Superior temporal gyrus (tissue), 1 donor: ENCODE data around the gene PDE6C.

Source experiments
- DNase-seq: peaks from one replicate; pipeline ENCODE4 v3.0.0-alpha.2; 2016; ENCODE audit errors: extremely low spot score

Gene PDE6C

GRCh38 chr10:93612311-93612710 lies at the start of gene PDE6C:
TSS of gene PDE6C (plus strand) at chr10:93612537. CDS start at chr10:93612726, 189 bp downstream.
- DNase-seq = no peak

DNA sequence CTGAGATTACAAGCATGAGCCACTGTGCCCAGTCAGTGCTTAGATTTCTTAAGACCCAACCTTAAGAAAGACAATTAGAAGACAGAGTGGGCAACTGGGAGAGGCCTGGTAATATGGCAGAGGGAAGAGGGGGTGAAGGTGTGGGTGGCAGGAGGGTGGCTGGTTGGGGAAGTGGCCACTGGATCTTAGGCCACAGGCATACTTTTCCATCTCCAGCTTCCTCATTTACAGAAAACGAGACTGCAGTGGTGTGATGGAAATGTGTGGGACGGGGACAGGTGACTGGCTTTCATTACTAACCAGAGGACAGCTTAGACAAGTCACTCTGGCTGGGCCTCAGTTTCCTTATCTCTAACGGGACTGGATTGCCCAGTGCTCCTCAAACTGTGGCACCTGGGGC lies 46.9 kb upstream of the PDE6C start:
- no peak for DNase-seq

DNA sequence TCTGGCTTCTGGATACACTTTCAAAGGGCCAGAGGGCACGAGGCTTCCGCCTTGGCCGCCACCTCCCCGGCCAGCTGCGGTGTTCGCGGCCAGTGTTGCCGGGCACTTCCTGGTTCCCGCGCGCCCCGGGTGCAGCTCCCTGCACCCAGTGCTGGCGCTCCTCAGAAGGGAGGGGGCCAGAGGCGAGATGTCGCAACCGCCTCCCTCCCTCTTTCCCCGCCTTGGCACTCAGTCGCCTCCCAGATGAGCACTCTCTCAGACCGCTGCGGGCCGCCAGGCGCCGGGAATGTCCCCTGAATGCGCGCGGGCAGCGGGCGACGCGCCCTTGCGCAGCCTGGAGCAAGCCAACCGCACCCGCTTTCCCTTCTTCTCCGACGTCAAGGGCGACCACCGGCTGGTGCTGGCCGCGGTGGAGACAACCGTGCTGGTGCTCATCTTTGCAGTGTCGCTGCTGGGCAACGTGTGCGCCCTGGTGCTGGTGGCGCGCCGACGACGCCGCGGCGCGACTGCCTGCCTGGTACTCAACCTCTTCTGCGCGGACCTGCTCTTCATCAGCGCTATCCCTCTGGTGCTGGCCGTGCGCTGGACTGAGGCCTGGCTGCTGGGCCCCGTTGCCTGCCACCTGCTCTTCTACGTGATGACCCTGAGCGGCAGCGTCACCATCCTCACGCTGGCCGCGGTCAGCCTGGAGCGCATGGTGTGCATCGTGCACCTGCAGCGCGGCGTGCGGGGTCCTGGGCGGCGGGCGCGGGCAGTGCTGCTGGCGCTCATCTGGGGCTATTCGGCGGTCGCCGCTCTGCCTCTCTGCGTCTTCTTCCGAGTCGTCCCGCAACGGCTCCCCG lies 45.7 kb upstream of the PDE6C start, which contains the start of gene FFAR4:
FFAR4 (plus strand) TSS at position 231 of the 842 bp plus-strand sequence; CDS start at position 287, 56 bp downstream.
- no peak for DNase-seq

GRCh38 chr10:93567277-93568104 lies 44.8 kb upstream of the PDE6C start:
- DNase-seq = no peak

DNA sequence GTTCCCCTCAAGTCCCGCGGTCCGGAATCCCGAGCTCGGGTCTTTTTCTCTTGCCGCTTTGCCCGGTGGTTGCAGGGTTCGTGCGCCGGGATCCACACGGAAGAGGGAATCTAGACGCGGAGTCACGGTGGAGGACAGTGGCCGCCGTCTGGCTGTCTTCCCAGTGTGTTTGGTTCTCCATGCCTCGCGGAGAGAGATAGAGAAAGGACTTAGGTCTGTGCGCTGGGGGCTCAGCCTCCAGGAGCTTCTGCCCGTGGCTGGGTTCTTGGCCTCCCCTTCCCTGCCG lies 44.3 kb upstream of the PDE6C start:
- DNase-seq = no peak

DNA sequence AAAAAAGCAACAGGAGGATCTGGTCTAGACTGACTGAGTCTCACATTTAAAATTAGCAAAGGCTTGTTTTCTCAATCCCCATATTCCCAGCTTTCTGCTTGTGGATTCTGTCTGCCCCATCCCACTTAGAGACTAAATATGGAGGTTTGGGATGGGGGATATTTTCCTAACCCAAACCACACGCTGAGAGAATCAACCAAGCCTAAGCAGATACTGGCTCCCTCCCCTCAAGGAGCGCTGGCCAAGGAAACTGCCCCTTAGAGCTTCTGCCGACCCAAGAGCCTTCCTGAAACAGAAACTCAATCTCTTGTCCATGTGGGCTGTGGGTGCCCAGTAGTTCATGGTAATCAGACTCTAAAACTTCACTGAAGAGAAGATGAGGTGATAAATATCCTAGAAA lies 42.0 kb upstream of the PDE6C start:
- DNase-seq = no peak

GRCh38 chr10:93572606-93573005 lies 39.7 kb upstream of the PDE6C start:
- no peak for DNase-seq

DNA sequence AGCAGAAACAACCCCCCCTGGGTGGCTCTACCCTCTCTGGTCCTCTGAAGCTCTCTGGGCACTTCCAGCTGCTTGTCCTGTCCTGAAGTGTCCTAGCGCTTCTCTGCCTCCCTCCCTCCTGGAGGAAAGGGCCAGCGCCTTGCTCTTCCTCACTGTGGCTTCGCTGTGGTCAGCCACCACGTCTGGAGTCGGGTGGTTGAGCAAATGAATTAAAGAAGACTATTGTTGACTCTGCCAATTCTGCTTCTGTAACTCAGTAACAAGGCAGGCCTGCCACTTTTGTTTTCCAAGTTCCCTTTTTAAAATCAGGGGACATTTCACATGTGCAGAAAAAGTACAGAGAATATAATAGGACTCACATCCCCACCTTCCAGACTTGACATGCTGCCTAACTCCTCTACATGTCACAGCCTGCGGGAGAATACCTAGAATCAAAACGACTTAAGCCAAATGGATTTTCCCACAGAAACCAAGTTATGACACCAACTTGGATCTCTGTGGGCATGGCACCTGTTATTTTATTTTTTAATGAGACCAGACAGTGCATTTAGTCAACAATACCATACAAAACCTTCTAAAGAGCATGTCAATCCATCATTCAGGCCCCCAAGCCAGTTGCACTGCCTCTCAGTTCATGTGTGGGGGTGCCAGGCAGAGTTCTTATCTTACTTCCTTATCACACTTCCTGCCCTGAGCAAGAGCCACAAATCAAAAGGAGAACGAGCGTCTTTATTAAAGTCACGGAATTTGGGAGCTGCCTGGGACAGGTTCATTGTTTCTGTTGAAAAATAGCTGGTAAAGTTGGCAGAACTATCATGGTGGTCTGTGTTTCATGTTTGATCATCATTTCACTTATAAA lies 39.1 kb upstream of the PDE6C start:
- DNase-seq = peak; percentile 32

DNA sequence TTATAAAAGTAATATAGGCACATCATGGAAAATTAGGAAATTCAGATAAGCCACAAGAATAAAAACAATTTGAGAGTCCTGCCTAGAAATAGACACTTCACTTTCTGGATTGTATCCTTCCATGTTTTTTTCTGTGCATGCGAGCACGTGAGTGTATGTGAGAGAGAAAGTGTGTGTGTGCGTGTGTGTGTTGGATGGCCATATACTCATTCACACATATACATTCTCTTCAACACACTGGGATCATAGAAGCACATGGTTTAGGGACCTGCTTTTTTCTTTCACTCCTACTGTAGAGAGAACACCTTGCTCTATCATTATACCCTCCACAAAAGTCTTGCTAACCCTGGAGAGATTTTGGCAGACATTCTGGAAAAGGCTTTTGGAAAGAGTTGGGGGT lies 38.4 kb upstream of the PDE6C start:
- no peak for DNase-seq

- DNase-seq = no peak
Measured at GRCh38 chr10:93576888-93577287, 35.4 kb upstream of the PDE6C start.

DNA sequence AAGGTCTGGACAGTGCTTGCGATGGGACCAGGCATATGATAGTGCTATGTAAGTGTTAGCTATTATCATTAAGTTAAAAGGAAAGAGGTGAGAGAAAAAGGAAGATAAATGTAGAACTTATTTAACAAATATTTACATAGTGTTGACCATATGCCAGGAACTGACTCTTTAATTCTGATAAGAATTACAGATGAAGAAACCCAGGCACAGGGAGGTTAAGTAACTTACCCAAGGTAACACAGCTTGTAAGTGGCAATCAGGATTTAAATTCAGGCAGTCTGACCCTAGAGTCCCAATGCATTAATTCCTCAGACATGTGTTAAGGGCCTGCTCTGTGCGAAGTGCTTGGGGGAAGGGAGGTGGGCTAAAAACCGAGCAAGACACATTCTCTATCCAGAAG lies 34.8 kb upstream of the PDE6C start:
- no peak for DNase-seq

- DNase-seq = no peak
Measured at GRCh38 chr10:93579089-93579488, 33.2 kb upstream of the PDE6C start.

- no peak for DNase-seq
Measured at GRCh38 chr10:93579985-93580711, 32.2 kb upstream of the PDE6C start.

GRCh38 chr10:93580828-93581227 lies 31.5 kb upstream of the PDE6C start:
- no peak for DNase-seq

DNA sequence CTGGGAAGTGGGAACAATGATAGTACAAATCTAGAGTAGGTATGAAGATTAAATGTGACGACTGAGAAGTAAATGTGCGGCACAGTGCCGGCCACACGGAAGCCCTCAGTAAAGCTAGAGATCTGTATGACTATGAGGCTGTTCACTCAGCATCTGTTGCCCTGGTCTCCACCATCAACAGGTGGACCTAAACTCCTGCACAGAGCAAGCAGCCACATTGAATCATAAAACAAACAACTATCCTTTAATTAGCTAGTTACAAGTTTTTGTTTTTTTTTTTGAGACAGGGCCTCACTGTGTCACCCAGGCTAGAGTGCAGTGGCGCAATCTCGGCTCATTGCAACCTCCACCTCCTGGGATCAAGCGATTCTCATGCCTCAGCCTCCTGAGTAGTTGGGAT lies 27.9 kb upstream of the PDE6C start:
- no peak for DNase-seq

DNA sequence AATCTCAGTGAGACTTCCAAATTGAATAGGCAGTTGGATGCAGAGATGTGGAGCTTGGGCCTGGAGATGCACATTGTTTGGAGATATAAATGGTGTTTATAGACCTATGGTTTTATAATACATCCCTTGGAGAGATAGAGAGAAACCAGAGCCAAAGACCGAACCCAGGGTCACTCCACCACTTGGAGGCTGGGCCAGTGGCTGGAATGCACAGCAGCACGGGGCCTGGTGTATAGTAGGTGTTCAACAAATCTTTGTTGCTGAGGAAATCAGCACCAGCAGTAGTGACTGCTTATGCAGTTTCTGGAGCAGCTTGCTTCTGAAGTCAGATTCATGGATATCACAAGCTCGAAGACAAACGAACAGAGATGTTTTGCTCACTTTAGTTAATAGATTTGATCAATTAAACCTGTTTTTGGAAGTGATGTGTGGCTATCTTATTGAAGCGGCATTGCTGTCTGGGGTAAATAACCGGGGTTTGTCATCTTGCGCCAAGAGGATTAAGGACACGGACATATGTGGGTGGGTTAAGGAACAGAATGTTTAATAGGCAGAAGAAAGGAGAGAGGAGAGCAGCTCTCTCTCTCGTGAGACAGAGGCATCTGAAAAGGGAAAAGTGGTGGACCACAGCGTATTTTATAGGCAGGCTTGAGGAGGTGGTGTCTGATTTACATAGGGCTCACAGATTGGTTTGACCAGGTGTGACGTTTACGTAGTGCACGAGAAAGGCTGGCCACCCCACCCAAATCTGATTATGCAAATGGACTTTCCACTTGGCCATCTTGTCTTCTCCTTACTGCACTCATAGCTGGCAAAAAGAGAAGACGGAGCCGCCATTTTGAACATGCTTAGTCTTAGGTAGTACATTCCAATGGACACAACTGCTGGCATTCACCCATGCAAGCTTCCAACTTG lies 22.4 kb upstream of the PDE6C start:
- no peak for DNase-seq

DNA sequence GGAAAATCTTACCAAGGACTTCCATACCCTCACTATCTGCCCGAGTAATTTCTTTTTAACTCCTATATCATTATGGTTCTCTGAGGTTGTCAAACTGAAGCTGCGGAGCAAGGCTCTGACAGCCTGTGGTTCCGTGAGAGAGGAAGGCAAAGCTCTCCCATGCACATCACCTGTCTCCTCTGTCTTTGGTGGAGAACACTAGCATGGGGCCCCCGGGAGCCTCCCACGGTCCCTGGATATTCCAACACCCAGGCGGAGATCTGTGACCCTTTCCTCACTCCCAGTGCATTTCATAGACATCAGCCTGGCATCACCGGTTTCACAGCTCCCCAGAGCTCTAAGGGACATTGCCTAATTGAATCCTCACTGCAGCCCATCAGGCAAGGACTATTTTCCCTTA lies 21.7 kb upstream of the PDE6C start:
- DNase-seq = no peak

- no peak for DNase-seq
Measured at GRCh38 chr10:93591065-93591808, 21.1 kb upstream of the PDE6C start.

DNA sequence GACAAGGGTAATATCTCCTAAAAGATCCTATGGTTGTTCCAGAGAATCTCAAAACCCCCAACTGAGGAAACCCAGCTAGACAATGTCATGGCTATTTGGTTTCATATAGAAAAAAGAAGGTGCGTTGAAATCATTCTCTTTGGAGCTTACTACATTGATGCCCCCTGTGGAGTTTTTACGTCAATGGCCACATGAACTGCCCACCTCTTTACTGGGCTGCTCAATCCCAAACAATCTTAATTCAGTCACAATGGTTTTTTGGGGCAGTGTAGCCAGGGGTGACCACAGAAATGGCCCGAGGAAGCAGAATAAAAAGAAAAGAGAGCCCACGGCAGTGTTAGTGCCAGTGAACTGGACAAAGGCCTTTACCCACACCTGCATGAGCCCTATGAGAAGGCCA lies 19.1 kb upstream of the PDE6C start:
- DNase-seq = no peak

DNA sequence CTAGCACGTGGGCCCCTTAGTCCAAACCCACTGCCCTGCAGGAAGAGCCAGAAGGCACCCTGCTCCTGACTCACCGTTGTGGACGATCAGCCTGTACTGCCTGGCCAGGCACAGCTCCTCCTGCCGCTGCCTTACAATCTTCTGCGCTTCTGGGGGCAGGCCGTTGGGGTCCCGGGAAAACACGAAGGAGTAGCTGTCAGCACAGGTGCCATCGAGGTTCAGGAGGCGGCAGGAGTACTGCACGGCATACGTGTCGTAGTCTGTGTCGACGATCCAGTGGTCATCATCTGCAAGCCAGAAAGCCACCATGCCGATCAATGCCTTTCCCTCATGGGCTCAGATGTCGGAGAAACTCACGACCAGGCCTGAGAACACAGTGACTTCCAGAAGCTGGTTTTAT lies 18.6 kb upstream of the PDE6C start:
- no peak for DNase-seq
